A549 (cell line): ENCODE results near the gene PCGF1.
"Not testable (repeated sequence)": the region's sequence is repeated elsewhere in the genome, so short reads cannot be mapped to it uniquely, and the experiment has no call there.

Source experiments
- BHLHE40 ChIP-seq: IDR thresholded peaks from 2 replicates; pipeline ENCODE4 v1.6.1; 2012; ENCODE audit warnings: low read depth, low read length, inconsistent platforms
- CTCF ChIP-seq: fragments of >200 bp; sonication (Bioruptor Twin); formaldehyde crosslinking; IDR thresholded peaks from 3 replicates; pipeline ENCODE4 v1.5.1; 2016
- JUN ChIP-seq, 2 experiments: fragments of >200 bp; sonication (Bioruptor Twin); formaldehyde crosslinking; IDR thresholded peaks; 2 replicates in 1 of 2; 3 replicates in 1 of 2; pipeline ENCODE4 v1.6.1; 2016 to 2017
- KDM1A ChIP-seq: fragments of 200-600 bp; sonication (generic); IDR thresholded peaks from 2 replicates; pipeline ENCODE4 v1.6.1; 2016; ENCODE audit warnings: low read depth, mild to moderate bottlenecking
- MAX ChIP-seq: IDR thresholded peaks from 2 replicates; pipeline ENCODE4 v1.6.1; 2012
- MYC ChIP-seq: IDR thresholded peaks from 2 replicates; pipeline ENCODE4 v1.6.1; 2012; ENCODE audit warnings: mild to moderate bottlenecking, inconsistent platforms, low read length, improper control_type of control experiment, borderline replicate concordance
- NFE2L2 ChIP-seq: fragments of 150-350 bp; conservative IDR thresholded peaks from 2 replicates; pipeline ENCODE4 v1.6.1; 2014; ENCODE audit warnings: low read length
- NR3C1 ChIP-seq: fragments of >200 bp; sonication (Bioruptor Twin); formaldehyde crosslinking; IDR thresholded peaks from 3 replicates; pipeline ENCODE4 v1.6.1; 2017
- POLR2A ChIP-seq: IDR thresholded peaks from 2 replicates; pipeline ENCODE4 v1.6.1; 2012; ENCODE audit warnings: mild to moderate bottlenecking, low read length
- REST ChIP-seq: fragments of 200-600 bp; sonication (generic); IDR thresholded peaks from 2 replicates; pipeline ENCODE4 v1.6.1; 2016; ENCODE audit warnings: antibody characterized with exemption, mild to moderate bottlenecking, moderate library complexity
- USF2 ChIP-seq: fragments of 450-650 bp; IDR thresholded peaks from 2 replicates; pipeline ENCODE4 v1.6.1; 2014; ENCODE audit warnings: antibody characterized with exemption

GRCh38 chr2:74470742-74471141, 36.8 kb downstream of the PCGF1 start:
- TF ChIP-seq CTCF; MYC; NFE2L2; BHLHE40; POLR2A; USF2; REST; KDM1A; MAX; NR3C1; JUN (IDR thresholded peaks at IDR 0.05): not testable (repeated sequence)
